HG02642 (cell line): ENCODE results near the gene USP17L15.
"Not testable (repeated sequence)": the region's sequence is repeated elsewhere in the genome, so short reads cannot be mapped to it uniquely, and the experiment has no call there.

Experiments used
- ATAC-seq: cut with Tn5 transposase; IDR thresholded peaks from one replicate; pipeline ENCODE4 v1.9.1; 2021; ENCODE audit warnings: mild to moderate bottlenecking; ENCODE audit not compliant: unreplicated experiment, poor library complexity

USP17L15 gene, protein sequence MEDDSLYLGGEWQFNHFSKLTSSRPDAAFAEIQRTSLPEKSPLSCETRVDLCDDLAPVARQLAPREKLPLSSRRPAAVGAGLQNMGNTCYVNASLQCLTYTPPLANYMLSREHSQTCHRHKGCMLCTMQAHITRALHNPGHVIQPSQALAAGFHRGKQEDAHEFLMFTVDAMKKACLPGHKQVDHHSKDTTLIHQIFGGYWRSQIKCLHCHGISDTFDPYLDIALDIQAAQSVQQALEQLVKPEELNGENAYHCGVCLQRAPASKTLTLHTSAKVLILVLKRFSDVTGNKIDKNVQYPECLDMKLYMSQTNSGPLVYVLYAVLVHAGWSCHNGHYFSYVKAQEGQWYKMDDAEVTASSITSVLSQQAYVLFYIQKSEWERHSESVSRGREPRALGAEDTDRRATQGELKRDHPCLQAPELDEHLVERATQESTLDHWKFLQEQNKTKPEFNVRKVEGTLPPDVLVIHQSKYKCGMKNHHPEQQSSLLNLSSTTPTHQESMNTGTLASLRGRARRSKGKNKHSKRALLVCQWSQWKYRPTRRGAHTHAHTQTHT

DNA sequence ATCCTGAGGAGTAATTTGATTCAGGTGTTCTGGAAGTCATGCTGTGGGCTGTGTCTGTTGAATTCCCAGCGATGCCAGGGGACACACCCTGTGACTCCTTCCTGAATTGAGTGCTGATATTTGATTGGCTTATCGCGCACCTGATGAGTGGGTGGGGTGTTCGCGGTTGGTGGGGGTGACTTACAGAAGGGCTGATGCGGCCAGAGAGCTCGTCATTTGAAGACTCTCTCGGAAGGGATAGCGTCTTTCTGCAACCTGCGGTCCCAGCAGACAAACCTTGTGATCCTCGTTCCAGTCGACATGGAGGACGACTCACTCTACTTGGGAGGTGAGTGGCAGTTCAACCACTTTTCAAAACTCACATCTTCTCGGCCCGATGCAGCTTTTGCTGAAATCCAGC, at the start of gene USP17L15:
Gene USP17L15 (plus strand): TSS at position 301 of the 400 bp plus-strand sequence. CDS start 0 bp downstream, at position 301.
- ATAC-seq: not testable (repeated sequence)

DNA sequence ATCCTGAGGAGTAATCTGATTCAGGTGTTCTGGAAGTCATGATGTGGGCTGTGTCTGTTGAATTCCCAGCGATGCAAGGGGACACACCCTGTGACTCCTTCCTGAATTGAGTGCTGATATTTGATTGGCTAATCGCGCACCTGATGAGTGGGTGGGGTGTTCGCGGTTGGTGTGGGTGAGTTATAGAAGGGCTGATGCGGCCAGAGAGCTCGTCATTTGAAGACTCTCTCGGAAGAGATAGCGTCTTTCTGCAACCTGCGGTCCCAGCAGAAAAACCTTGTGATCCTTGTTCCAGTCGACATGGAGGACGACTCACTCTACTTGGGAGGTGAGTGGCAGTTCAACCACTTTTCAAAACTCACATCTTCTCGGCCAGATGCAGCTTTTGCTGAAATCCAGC, 23.8 kb upstream of the USP17L15 start, which contains the start of gene USP17L10:
Gene USP17L10 (plus strand): TSS at position 301 of the 400 bp plus-strand sequence. CDS start 0 bp downstream, at position 301.
- ATAC-seq: not testable (repeated sequence)

DNA sequence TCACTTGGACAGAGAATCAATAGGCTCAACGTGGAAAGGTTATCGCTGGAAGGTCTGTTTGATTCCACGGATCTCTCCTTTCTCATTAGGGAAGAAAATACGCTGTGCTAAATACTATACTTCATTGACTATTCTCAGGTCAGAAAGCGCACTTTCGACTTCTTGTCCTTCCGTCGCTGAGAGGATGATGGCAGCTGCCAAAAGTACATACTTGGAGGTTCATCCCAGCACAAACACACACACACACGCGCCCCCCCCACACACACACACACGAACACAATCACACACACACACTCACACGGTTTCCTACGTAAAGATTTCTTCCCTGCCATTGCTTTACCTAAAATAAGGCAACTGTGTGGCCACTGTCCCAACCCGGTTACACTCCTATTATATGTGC, 19.5 kb upstream of the USP17L15 start:
- not testable (repeated sequence) for ATAC-seq

DNA sequence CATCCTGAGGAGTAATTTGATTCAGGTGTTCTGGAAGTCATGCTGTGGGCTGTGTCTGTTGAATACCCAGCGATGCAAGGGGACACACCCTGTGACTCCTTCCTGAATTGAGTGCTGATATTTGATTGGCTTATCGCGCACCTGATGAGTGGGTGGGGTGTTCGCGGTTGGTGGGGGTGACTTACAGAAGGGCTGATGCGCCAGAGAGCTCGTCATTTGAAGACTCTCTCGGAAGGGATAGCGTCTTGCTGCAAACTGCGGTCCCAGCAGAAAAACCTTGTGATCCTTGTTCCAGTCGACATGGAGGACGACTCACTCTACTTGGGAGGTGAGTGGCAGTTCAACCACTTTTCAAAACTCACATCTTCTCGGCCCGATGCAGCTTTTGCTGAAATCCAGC, 19.1 kb upstream of the USP17L15 start, which contains the start of gene USP17L11:
Gene USP17L11 (plus strand): TSS at position 301 of the 400 bp plus-strand sequence. CDS start 0 bp downstream, at position 301.
- ATAC-seq: not testable (repeated sequence)

DNA sequence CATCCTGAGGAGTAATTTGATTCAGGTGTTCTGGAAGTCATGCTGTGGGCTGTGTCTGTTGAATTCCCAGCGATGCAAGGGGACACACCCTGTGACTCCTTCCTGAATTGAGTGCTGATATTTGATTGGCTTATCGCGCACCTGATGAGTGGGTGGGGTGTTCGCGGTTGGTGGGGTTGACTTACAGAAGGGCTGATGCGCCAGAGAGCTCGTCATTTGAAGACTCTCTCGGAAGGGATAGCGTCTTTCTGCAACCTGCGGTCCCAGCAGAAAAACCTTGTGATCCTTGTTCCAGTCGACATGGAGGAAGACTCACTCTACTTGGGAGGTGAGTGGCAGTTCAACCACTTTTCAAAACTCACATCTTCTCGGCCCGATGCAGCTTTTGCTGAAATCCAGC, 14.3 kb upstream of the USP17L15 start, which contains the start of gene USP17L12:
Gene USP17L12 (plus strand): TSS at position 301 of the 400 bp plus-strand sequence. CDS start 0 bp downstream, at position 301.
- not testable (repeated sequence) for ATAC-seq

DNA sequence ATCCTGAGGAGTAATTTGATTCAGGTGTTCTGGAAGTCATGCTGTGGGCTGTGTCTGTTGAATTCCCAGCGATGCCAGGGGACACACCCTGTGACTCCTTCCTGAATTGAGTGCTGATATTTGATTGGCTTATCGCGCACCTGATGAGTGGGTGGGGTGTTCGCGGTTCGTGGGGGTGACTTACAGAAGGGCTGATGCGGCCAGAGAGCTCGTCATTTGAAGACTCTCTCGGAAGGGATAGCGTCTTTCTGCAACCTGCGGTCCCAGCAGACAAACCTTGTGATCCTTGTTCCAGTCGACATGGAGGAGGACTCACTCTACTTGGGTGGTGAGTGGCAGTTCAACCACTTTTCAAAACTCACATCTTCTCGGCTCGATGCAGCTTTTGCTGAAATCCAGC, 9.6 kb upstream of the USP17L15 start, which contains the start of gene USP17L13:
Gene USP17L13 (plus strand): TSS at position 301 of the 400 bp plus-strand sequence. CDS start 0 bp downstream, at position 301.
- not testable (repeated sequence) for ATAC-seq

DNA sequence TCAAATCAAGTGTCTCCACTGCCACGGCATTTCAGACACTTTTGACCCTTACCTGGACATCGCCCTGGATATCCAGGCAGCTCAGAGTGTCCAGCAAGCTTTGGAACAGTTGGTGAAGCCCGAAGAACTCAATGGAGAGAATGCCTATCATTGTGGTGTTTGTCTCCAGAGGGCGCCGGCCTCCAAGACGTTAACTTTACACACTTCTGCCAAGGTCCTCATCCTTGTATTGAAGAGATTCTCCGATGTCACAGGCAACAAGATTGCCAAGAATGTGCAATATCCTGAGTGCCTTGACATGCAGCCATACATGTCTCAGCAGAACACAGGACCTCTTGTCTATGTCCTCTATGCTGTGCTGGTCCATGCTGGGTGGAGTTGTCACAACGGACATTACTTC, 3.9 kb upstream of the USP17L15 start:
- not testable (repeated sequence) for ATAC-seq

DNA sequence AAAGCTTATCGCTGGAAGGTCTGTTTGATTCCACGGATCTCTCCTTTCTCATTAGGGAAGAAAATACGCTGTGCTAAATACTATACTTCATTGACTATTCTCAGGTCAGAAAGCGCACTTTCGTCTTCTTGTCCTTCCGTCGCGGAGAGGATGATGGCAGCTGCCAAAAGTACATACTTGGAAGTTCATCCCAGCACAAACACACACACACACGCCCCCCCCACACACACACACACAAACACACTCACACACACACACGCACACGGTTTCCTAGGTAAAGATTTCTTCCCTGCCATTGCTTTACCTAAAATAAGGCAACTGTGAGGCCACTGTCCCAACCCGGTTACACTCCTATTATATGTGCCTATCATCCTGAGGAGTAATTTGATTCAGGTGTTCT, 4.3 kb downstream of the USP17L15 start:
- not testable (repeated sequence) for ATAC-seq

DNA sequence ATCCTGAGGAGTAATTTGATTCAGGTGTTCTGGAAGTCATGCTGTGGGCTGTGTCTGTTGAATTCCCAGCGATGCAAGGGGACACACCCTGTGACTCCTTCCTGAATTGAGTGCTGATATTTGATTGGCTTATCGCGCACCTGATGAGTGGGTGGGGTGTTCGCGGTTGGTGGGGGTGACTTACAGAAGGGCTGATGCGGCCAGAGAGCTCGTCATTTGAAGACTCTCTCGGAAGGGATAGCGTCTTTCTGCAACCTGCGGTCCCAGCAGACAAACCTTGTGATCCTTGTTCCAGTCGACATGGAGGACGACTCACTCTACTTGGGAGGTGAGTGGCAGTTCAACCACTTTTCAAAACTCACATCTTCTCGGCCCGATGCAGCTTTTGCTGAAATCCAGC, 9.4 kb downstream of the USP17L15 start, which contains the start of gene USP17L17:
Gene USP17L17 (plus strand): TSS at position 301 of the 400 bp plus-strand sequence. CDS start 0 bp downstream, at position 301.
- not testable (repeated sequence) for ATAC-seq

DNA sequence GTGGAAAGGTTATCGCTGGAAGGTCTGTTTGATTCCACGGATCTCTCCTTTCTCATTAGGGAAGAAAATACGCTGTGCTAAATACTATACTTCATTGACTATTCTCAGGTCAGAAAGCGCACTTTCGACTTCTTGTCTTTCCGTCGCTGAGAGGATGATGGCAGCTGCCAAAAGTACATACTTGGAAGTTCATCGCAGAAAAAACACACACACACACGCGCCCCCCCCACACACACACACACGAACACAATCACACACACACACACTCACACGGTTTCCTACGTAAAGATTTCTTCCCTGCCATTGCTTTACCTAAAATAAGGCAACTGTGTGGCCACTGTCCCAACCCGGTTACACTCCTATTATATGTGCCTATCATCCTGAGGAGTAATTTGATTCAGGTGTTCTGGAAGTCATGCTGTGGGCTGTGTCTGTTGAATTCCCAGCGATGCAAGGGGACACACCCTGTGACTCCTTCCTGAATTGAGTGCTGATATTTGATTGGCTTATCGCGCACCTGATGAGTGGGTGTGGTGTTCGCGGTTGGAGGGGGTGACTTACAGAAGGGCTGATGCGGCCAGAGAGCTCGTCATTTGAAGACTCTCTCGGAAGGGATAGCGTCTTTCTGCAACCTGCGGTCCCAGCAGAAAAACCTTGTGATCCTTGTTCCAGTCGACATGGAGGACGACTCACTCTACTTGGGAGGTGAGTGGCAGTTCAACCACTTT, 13.9 kb downstream of the USP17L15 start, which contains the start of gene USP17L18:
Gene USP17L18 (plus strand): TSS at position 678 of the 728 bp plus-strand sequence. CDS start 0 bp downstream, at position 678.
- ATAC-seq: not testable (repeated sequence)

DNA sequence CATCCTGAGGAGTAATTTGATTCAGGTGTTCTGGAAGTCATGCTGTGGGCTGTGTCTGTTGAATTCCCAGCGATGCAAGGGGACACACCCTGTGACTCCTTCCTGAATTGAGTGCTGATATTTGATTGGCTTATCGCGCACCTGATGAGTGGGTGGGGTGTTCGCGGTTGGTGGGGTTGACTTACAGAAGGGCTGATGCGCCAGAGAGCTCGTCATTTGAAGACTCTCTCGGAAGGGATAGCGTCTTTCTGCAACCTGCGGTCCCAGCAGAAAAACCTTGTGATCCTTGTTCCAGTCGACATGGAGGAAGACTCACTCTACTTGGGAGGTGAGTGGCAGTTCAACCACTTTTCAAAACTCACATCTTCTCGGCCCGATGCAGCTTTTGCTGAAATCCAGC, 18.9 kb downstream of the USP17L15 start, which contains the start of gene USP17L19:
Gene USP17L19 (plus strand): TSS at position 301 of the 400 bp plus-strand sequence. CDS start 0 bp downstream, at position 301.
- not testable (repeated sequence) for ATAC-seq

DNA sequence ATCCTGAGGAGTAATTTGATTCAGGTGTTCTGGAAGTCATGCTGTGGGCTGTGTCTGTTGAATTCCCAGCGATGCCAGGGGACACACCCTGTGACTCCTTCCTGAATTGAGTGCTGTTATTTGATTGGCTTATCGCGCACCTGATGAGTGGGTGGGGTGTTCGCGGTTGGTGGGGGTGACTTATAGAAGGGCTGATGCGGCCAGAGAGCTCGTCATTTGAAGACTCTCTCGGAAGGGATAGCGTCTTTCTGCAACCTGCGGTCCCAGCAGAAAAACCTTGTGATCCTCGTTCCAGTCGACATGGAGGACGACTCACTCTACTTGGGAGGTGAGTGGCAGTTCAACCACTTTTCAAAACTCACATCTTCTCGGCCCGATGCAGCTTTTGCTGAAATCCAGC, 23.6 kb downstream of the USP17L15 start, which contains the start of gene USP17L20:
Gene USP17L20 (plus strand): TSS at position 301 of the 400 bp plus-strand sequence. CDS start 0 bp downstream, at position 301.
- not testable (repeated sequence) for ATAC-seq

DNA sequence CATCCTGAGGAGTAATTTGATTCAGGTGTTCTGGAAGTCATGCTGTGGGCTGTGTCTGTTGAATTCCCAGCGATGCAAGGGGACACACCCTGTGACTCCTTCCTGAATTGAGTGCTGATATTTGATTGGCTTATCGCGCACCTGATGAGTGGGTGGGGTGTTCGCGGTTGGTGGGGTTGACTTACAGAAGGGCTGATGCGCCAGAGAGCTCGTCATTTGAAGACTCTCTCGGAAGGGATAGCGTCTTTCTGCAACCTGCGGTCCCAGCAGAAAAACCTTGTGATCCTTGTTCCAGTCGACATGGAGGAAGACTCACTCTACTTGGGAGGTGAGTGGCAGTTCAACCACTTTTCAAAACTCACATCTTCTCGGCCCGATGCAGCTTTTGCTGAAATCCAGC, 28.4 kb downstream of the USP17L15 start, which contains the start of gene USP17L21:
Gene USP17L21 (plus strand): TSS at position 301 of the 400 bp plus-strand sequence. CDS start 0 bp downstream, at position 301.
- not testable (repeated sequence) for ATAC-seq

DNA sequence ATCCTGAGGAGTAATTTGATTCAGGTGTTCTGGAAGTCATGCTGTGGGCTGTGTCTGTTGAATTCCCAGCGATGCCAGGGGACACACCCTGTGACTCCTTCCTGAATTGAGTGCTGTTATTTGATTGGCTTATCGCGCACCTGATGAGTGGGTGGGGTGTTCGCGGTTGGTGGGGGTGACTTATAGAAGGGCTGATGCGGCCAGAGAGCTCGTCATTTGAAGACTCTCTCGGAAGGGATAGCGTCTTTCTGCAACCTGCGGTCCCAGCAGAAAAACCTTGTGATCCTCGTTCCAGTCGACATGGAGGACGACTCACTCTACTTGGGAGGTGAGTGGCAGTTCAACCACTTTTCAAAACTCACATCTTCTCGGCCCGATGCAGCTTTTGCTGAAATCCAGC, 33.1 kb downstream of the USP17L15 start, which contains the start of gene USP17L22:
Gene USP17L22 (plus strand): TSS at position 301 of the 400 bp plus-strand sequence. CDS start 0 bp downstream, at position 301.
- ATAC-seq: not testable (repeated sequence)

DNA sequence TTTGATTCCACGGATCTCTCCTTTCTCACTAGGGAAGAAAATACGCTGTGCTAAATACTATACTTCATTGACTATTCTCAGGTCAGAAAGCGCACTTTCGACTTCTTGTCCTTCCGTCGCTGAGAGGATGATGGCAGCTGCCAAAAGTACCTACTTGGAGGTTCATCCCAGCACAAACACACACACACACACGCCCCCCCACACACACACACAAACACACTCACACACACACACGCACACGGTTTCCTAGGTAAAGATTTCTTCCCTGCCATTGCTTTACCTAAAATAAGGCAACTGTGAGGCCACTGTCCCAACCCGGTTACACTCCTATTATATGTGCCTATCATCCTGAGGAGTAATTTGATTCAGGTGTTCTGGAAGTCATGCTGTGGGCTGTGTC, 37.5 kb downstream of the USP17L15 start:
- not testable (repeated sequence) for ATAC-seq
